ENCODE results near the gene RNF220.

The RNF220 gene

GRCh38 chr1:44605914-44606615, 201.0 kb downstream of the RNF220 start:
- in situ Hi-C loops (cut with MboI; ENCODE audit: low sequenced_read_pairs), result no loop called here

DNA sequence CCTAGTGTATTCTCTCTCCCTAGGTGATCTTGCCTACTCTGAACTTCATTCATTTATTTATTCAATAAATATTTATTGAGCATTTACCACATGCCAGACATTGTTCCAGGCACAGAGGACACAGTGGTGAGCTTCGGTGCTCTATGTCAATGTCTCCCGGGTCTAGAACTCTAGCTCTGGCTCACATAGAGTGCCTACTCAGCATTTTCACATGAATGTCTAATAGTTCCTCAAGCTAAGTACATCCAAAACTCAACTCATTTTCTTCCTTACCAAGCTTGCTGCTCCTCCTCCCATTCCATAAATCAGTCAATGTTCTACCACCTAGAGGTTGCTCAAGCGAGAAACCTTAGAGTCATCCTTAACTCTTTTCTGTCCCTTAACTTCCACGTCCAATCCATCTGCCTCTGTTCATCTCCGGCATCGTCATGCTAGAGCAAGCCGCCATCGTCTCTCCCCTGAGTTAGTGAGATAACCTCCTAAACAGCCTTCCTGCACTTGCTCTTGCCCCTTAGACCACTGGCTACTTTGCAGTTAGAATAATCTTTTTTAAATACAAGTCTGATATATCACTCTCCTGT, 201.7 kb downstream of the RNF220 start:
- in situ Hi-C loops (cut with MboI; ENCODE audit: low sequenced_read_pairs), result no loop called here

GRCh38 chr1:44608141-44608540, 203.1 kb downstream of the RNF220 start:
- in situ Hi-C loops (cut with MboI; ENCODE audit: low sequenced_read_pairs), result no loop called here

GRCh38 chr1:44609412-44609767, 204.3 kb downstream of the RNF220 start:
- in situ Hi-C loops (cut with MboI; ENCODE audit: low sequenced_read_pairs), result no loop called here

- in situ Hi-C loops (cut with MboI; ENCODE audit: low sequenced_read_pairs), result no loop called here
These were observed 204.9 kb downstream of the RNF220 start for GRCh38 chr1:44609768-44610526.

GRCh38 chr1:44610527-44611148, 205.6 kb downstream of the RNF220 start:
- in situ Hi-C loops (cut with MboI; ENCODE audit: low sequenced_read_pairs), result no loop called here

- in situ Hi-C loops (cut with MboI; ENCODE audit: low sequenced_read_pairs), result no loop called here
These were observed 206.4 kb downstream of the RNF220 start for GRCh38 chr1:44611419-44611818.

DNA sequence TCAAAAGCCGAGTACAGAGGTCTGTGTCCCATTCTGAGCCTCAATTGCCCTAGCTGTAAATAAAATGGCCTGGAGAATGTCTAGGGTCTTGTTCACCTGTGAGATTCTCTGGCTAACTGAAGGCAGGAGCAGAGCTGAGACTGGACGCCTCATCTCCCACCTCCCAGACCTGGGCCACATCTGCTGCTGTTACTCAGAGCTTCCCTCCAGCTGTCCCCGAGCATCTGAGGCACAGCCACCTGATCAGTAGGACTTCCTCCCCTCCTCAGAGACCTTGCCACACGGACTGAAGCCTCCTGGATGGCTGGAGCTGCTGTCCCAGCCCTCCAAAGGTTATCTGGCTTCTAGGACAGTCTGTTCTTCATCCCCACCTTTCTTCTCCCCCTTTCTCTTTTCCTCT, 206.8 kb downstream of the RNF220 start:
- in situ Hi-C loops (cut with MboI; ENCODE audit: low sequenced_read_pairs), result no loop called here

GRCh38 chr1:44613941-44614340, 208.9 kb downstream of the RNF220 start:
- in situ Hi-C loops (cut with MboI; ENCODE audit: low sequenced_read_pairs), result no loop called here

- in situ Hi-C loops (cut with MboI; ENCODE audit: low sequenced_read_pairs), result no loop called here
These were observed 211.4 kb downstream of the RNF220 start for GRCh38 chr1:44616284-44616990.

- in situ Hi-C loops (cut with MboI; ENCODE audit: low sequenced_read_pairs), result no loop called here
These were observed 212.1 kb downstream of the RNF220 start for GRCh38 chr1:44616991-44617702.

- in situ Hi-C loops (cut with MboI; ENCODE audit: low sequenced_read_pairs), result no loop called here
These were observed 212.6 kb downstream of the RNF220 start for GRCh38 chr1:44617703-44618029.

- in situ Hi-C loops (cut with MboI; ENCODE audit: low sequenced_read_pairs), result no loop called here
These were observed 214.3 kb downstream of the RNF220 start for GRCh38 chr1:44619261-44619900.

GRCh38 chr1:44620072-44620471, 215.0 kb downstream of the RNF220 start:
- in situ Hi-C loops (cut with MboI; ENCODE audit: low sequenced_read_pairs), result no loop called here

GRCh38 chr1:44621841-44622286, 216.8 kb downstream of the RNF220 start:
- in situ Hi-C loops (cut with MboI; ENCODE audit: low sequenced_read_pairs), result no loop called here

DNA sequence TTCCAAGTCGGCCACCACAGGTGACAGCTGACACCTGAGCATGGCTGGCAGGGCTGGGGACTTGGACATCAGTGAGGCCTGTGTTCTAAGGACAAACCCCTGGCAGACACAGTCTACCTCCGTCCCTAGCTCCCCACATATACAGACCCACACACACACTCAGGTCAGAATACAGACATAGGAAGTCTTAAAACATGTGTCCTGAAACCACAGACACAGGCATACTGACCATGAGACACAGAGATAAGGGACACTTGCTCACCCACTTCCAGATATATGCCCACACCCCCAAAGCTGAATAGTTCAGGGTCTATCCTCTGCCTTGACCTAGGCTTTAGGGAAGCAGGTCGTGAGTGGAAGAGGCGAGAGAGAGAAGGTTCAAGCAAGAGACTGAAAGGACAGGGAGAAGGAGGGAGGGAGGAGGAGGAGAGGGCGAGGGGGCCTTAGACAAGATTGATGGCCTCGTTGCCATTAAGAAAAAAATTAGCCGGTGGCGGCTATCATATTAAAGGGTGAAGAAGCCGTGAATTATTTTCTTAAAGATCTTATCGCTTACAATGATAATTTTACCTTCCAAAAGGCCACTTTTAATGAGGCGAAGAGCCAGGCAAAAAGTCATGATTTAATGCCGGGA, 219.3 kb downstream of the RNF220 start:
- in situ Hi-C loops (cut with MboI; ENCODE audit: low sequenced_read_pairs), result no loop called here

GRCh38 chr1:44625348-44625747, 220.3 kb downstream of the RNF220 start:
- in situ Hi-C loops (cut with MboI; ENCODE audit: low sequenced_read_pairs), result no loop called here

DNA sequence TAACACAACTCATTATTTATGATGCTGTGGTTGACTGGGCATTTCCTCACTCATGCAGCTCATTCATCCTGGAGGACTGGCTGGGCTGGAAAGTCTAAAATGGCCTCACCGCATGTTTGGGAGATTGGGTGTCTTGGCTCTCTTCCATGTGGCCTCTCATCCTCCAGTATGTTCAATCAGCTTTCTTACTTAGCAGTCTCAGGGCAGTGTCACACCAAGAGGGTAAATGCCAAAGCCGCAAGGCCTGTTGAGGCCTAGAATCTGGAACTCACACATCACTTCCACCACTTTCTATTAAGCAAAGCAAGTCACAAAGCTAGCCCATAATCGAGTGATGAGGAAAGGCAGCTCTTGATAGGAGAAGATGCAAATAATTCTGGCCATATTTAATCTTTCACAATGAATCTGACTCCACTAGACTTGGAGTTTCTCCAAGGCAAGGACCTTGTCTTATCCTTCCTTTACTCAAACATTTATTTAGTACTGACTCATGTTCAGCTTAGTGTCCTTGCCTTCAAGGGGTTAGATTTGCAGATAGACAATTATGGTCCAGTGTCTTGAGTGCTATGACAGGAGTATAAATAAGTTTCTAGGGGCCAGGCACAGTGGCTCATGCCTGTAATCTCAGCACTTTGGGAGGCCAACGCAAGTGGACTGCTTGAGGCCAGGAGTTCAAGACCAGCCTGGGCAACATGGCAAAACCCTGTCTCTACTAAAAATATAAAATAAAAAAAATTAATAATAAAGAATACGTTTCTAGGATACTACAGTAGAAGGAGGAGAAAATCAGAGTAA, 224.1 kb downstream of the RNF220 start:
- in situ Hi-C loops (cut with MboI; ENCODE audit: low sequenced_read_pairs), result no loop called here

DNA sequence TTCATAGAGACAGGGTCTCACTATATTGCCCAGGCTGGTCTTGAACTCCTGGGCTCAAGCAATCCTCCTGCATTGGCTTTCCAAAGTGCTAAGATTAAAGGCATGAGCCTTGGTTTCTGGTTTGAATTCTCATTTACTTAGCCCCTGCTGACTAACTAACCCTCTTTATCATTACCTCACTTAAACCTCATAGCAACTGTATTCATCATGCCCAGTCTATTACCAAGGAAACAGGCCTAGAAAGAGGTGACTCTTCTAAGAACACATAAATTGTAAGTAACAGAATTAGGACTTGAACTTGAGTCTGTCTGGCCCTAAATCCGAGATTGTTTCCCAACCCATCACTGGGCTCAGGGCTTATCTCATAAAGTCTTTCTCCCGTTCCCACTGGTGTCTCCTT, 225.1 kb downstream of the RNF220 start:
- in situ Hi-C loops (cut with MboI; ENCODE audit: low sequenced_read_pairs), result no loop called here

All from HL-60/S4 (cell line).